Activated naive CD4-positive, alpha-beta T cell treated with anti-CD3 and anti-CD28 coated beads, Interleukin-2, amount 50 U/mL, for 24 hours (primary cell): ENCODE data around the gene GSK3B.
"Not testable (repeated sequence)": the region's sequence is repeated elsewhere in the genome, so short reads cannot be mapped to it uniquely, and the experiment has no call there.

Experiments used
- H3K27ac Mint-ChIP-seq: one replicate; pipeline ENCODE4 v1.8.0; 2021; ENCODE audit warnings: mild to moderate bottlenecking, mixed read lengths
- H3K27me3 Mint-ChIP-seq: one replicate; pipeline ENCODE4 v1.8.0; 2021; ENCODE audit warnings: mixed read lengths
- H3K36me3 Mint-ChIP-seq: one replicate; pipeline ENCODE4 v1.8.0; 2021; ENCODE audit warnings: mixed read lengths
- H3K4me1 Mint-ChIP-seq: one replicate; pipeline ENCODE4 v1.8.0; 2021; ENCODE audit warnings: mixed read lengths
- H3K4me3 Mint-ChIP-seq: one replicate; pipeline ENCODE4 v1.8.0; 2021; ENCODE audit warnings: mild to moderate bottlenecking, mixed read lengths
- H3K9me3 Mint-ChIP-seq: one replicate; pipeline ENCODE4 v1.8.0; 2021; ENCODE audit warnings: mixed read lengths

Gene GSK3B

DNA sequence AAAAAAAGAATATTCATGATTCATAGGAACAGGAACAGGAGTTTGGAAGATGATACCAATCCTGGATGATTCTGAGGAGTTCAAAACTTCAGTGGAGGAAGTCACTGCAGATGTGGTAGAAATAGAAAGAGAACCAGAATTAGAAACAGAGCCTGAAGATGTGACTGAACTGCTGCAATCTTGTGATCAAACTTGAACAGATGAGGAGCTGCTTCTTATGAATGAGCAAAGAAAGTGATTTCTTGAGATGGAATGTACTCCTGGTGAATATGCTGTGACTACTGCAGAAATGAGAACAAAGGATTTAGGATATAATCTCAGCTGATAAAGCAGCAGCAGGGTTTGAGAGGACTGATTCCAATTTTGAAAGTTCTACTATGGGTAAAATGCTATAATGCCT, 72.7 kb downstream of the GSK3B start:
- Mint-ChIP-seq H3K27ac (no peak overlapping the region), H3K27me3 (no peaks in the 10 kb centered on the region), H3K36me3 (peaks cover 2% of the 10 kb centered on the region), H3K9me3 (no peaks in the 10 kb centered on the region), H3K4me3 (no peak overlapping the region), H3K4me1 (peaks cover 86% of the 10 kb centered on the region)

DNA sequence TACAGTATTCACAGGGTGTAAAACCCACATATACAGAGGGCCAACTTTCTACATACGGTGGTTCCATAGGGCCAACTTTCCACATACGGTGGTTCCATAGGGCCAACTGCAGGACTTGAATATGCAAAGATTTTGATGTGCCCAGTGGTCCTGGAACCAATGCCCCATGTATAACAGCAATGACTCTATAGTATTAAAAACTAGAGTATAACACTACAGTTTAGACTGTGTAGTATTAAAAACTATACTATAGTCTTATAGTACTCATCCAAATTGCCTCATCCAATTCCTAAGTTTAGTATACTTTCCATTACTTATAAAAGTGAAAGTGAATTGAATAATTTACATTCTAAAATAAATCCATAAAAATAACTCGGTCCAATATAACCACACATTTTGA, 75.9 kb downstream of the GSK3B start:
- Mint-ChIP-seq H3K4me1 (peaks cover 85% of the 10 kb centered on the region), H3K4me3 (no peak overlapping the region), H3K27ac (peak overlapping the region; percentile 59), H3K27me3 (no peaks in the 10 kb centered on the region), H3K9me3 (no peaks in the 10 kb centered on the region), H3K36me3 (peaks cover 6% of the 10 kb centered on the region)

DNA sequence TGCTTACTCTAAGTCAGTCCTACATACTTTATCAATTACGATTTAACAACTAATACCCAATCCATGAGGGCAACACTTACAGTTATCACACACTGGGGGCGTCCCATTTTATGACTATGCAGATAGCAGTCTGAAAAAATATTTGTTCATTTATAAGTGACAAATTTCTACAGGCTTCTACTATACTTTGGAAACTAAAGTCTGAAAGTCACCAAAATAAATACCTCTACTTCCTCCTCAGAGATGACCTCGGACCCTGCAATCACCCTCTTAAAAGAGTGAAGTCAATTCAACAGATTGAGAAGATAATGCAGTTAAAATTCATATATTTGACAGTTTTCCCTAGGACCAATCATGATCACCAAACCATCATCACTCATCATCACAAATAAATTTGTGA, 76.6 kb downstream of the GSK3B start:
- H3K27ac Mint-ChIP-seq = no peak overlapping the region
- H3K4me3 Mint-ChIP-seq = no peak overlapping the region
- H3K27me3 Mint-ChIP-seq = no peaks in the 10 kb centered on the region
- H3K9me3 Mint-ChIP-seq = no peaks in the 10 kb centered on the region
- peaks cover 6% of the 10 kb centered on the region for H3K36me3 Mint-ChIP-seq
- H3K4me1 Mint-ChIP-seq = peaks cover 83% of the 10 kb centered on the region

DNA sequence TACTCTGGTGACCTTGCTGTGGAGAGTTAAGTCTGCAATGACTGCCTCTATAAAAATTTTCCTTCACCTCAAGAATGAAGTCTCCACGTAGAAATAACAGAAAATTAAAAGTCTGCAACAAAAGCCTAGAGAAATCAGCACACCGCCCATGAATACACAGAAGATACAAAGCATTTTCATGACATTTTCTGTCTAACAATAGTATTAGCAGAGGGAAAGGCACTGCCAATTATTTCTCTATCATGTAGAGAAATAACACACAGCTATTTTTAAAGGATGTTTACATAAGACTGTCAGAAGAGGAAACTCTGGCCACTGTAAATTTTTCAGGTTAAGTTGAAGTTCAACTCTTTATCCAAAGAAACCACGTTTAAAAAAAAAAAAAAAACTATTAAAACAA, 80.8 kb downstream of the GSK3B start:
- peaks cover 10% of the 10 kb centered on the region for H3K36me3 Mint-ChIP-seq
- H3K27me3 Mint-ChIP-seq = no peaks in the 10 kb centered on the region
- no peaks in the 10 kb centered on the region for H3K9me3 Mint-ChIP-seq
- no peak overlapping the region for H3K4me3 Mint-ChIP-seq
- H3K4me1 Mint-ChIP-seq = peaks cover 78% of the 10 kb centered on the region
- no peak overlapping the region for H3K27ac Mint-ChIP-seq

DNA sequence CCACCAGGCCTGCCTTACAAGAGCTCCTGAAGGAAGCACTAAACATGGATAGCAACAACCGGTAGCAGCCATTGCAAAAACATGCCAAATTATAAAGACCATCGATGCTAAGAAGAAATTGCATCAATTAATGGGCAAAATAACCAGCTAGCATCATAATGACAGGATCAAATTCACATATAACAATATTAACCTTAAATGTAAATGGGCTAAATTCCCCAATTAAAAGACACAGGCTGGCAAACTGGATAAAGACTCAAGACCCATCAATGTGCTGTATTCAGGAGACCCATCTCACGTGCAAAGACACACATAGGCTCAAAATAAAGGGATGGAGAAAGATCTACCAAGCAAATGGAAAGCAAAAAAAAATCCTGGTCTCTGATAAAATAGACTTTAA, 88.5 kb downstream of the GSK3B start:
- Mint-ChIP-seq H3K36me3 (peaks cover 27% of the 10 kb centered on the region), H3K4me1 (peaks cover 75% of the 10 kb centered on the region)
- not testable (repeated sequence) for H3K27me3 Mint-ChIP-seq, H3K4me3 Mint-ChIP-seq, H3K9me3 Mint-ChIP-seq, H3K27ac Mint-ChIP-seq

DNA sequence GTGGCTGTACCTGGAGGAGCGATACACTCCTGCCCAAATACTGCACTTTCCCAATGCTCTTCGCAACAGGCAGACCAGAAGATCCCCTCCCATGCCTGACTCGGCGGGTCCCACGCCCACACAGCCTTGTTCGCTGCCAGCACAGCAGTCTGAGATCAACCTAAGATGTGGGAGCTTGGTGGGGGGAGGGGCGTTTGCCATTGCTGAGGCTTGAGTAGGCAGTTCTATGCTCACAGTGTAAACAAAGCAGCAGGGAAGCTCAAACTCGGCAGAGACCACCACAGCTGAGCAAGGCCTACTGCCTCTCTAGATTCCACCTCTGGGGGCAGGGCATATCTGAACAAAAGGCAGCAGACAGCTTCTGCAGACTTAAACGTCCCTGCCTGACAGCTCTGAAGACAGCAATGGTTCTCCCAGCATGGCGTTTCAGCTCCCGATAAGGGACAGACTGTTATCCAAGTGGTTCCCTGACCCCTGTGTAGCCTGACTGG, 90.2 kb downstream of the GSK3B start:
- H3K27ac Mint-ChIP-seq, H3K4me3 Mint-ChIP-seq, H3K27me3 Mint-ChIP-seq: not testable (repeated sequence)
- Mint-ChIP-seq H3K9me3 (peaks cover 17% of the 10 kb centered on the region), H3K36me3 (peaks cover 42% of the 10 kb centered on the region), H3K4me1 (peaks cover 81% of the 10 kb centered on the region)

DNA sequence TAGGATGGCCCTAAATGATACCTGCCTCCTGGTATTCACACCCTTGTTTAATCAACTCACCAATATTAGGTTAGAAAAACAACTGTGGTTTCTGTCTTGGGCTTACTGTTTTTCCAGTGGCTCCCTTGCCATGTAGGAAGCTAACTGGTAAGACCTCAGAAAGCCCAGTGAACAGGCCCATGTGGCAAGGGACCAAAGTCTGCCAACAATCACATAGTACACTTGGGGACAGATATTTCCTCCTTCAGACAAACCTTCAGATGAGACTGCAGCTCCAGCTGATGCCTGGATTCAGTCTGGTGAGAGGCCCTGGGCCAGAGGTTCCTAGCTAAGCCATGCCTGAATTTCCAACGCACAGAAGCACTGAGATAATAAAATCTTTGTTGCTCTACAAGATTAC, 96.1 kb downstream of the GSK3B start:
- Mint-ChIP-seq H3K36me3 (peaks cover 44% of the 10 kb centered on the region), H3K9me3 (peaks cover 22% of the 10 kb centered on the region), H3K27me3 (no peaks in the 10 kb centered on the region), H3K4me3 (no peak overlapping the region), H3K4me1 (peaks cover 68% of the 10 kb centered on the region), H3K27ac (no peak overlapping the region)

DNA sequence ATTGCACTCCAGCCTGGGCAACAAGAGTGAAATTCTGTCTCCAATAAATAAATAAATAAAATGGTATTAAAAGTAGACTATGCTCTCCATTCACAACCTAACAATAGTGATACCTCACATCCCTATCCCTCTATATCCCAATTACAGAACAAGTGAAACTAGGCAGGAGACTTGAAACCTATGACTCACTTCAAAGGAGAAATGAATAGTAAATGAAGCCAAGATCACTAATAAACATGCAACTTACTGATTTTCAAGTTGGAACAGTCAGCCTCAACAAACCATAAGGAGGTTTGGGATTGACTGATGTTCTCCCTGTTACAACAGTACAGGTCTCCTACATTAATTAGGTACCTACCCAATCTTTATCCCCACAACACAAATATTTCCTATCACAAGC, 103.4 kb downstream of the GSK3B start:
- Mint-ChIP-seq H3K36me3 (peaks cover 23% of the 10 kb centered on the region), H3K27ac (no peak overlapping the region), H3K4me3 (no peak overlapping the region), H3K4me1 (peaks cover 47% of the 10 kb centered on the region), H3K27me3 (no peaks in the 10 kb centered on the region), H3K9me3 (no peaks in the 10 kb centered on the region)

DNA sequence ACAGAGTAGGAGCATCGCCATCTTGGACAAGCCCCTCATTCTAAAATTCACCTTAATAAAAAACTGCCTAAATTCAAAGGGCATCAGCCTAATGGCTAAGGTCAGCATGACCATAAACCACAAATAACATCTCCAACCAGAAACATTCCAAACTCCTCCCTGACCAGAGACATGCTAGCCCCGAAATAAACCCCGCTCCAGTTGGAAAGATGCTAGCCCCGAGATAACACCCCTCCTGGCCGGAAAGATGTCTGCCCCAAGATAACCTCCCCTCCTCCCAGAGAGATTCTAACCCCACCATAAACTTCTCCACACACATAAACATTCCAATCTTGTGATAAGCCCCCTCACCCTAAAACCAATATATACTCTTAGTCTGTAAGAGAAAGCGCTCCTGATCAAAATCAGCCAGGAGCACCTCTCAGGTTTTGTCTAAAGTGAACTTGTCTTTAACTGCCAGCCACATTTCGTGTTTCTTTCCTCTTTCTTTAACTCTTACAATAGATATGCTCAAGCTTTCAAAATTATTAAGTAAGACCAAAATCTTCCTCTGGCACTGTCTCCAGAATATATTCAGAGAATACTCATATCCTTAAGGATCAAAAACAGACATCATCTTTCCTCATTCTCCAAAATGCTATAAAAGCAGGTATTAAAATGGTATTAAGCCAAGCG, 104.1 kb downstream of the GSK3B start:
- no peaks in the 10 kb centered on the region for H3K27me3 Mint-ChIP-seq
- H3K4me1 Mint-ChIP-seq = peaks cover 47% of the 10 kb centered on the region
- H3K36me3 Mint-ChIP-seq = peaks cover 28% of the 10 kb centered on the region
- H3K27ac Mint-ChIP-seq = no peak overlapping the region
- no peaks in the 10 kb centered on the region for H3K9me3 Mint-ChIP-seq
- no peak overlapping the region for H3K4me3 Mint-ChIP-seq

DNA sequence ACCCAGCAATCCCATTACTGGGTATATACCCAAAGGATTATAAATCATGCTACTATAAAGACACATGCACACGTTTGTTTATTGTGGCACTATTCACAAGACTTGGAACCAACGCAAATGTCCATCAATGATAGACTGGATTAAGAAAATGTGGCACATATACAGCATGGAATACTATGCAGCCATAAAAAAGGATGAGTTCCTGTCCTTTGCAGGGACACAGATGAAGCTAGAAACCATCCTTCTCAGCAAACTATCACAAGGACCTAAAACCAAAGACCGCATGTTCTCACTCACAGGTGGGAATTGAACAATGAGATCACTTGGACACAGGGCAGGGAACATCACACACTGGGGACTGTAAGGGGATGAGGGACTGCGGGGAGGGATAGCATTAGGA, 107.4 kb downstream of the GSK3B start:
- not testable (repeated sequence) for H3K4me3 Mint-ChIP-seq, H3K27ac Mint-ChIP-seq, H3K9me3 Mint-ChIP-seq, H3K27me3 Mint-ChIP-seq
- peaks cover 41% of the 10 kb centered on the region for H3K4me1 Mint-ChIP-seq
- peaks cover 47% of the 10 kb centered on the region for H3K36me3 Mint-ChIP-seq

DNA sequence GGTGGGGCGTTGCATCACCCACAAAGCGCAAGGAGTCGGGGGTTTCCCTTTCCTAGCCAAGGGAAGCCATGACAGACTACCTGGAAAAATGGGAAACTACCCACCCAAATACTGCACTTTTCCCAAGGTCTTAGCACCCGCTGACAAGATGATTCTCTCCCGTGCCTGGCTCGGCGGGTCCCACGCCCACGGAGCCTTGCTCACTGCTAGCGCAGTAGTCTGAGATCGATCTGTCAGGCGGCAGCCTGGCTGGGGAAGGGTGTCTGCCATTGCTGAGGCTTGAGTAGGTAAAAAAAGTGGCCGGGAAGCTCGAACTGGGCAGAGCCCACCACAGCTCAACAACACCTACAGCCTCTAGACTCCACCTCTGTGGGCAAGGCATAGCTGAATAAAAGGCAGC, 112.9 kb downstream of the GSK3B start:
- peaks cover 51% of the 10 kb centered on the region for H3K4me1 Mint-ChIP-seq
- H3K36me3 Mint-ChIP-seq = peaks cover 62% of the 10 kb centered on the region
- no peak overlapping the region for H3K27ac Mint-ChIP-seq
- no peaks in the 10 kb centered on the region for H3K27me3 Mint-ChIP-seq
- H3K9me3 Mint-ChIP-seq = peaks cover 16% of the 10 kb centered on the region
- no peak overlapping the region for H3K4me3 Mint-ChIP-seq

DNA sequence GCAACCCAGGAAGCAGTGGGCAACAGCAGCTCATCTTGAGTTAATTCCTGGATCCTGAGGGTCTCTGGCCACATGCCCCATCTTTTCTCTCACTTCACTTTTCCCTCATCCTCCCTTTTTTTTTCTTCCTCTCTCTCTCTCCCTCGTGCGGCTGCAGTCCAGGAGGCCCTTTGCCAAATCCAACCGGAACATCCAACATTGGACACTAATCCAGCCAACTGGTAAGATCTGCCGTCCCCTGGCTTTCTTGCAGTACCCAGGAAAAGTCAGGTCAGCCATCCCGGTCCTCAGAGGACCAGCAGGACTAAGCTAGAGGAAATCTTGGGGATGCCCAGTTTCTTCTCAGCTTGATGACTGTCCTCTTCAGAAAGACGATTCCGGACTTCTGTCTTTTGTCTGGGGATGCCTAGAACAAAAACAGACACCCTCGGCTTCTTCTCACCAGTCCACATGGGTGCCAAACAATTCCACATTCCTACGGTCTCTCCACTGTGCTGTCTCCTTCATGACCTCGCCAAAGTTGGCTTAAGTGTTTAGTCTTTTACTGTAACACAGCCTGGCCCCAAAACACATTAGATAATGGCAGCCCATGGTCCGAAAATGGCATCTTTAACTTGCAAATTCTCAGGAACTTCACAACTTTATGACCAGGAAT, 115.6 kb downstream of the GSK3B start:
- Mint-ChIP-seq H3K27me3 (no peaks in the 10 kb centered on the region), H3K4me1 (peaks cover 54% of the 10 kb centered on the region), H3K9me3 (peaks cover 19% of the 10 kb centered on the region), H3K4me3 (no peak overlapping the region), H3K27ac (peak overlapping the region; percentile 61), H3K36me3 (peaks cover 45% of the 10 kb centered on the region)

DNA sequence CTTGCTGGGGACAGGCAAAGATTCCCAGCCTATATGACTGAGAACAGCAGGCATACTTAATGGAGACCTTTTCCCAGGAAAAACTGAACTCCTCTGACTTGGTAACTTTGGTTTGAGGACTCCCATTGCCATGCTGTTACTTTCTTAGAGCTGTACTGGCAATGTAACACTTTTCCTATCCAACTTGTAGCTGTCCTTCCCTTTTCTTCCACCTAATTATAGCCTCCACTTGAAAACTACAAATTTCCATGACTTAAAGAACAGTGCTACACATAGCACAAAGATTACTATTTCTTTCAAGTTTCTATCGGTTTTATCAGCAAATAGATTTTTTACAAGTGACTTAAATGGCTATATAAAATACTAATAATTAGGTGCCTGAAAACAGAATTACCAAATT, 116.9 kb downstream of the GSK3B start:
- peaks cover 20% of the 10 kb centered on the region for H3K9me3 Mint-ChIP-seq
- H3K27me3 Mint-ChIP-seq = no peaks in the 10 kb centered on the region
- peaks cover 38% of the 10 kb centered on the region for H3K36me3 Mint-ChIP-seq
- H3K27ac Mint-ChIP-seq = no peak overlapping the region
- H3K4me1 Mint-ChIP-seq = peaks cover 47% of the 10 kb centered on the region
- no peak overlapping the region for H3K4me3 Mint-ChIP-seq

DNA sequence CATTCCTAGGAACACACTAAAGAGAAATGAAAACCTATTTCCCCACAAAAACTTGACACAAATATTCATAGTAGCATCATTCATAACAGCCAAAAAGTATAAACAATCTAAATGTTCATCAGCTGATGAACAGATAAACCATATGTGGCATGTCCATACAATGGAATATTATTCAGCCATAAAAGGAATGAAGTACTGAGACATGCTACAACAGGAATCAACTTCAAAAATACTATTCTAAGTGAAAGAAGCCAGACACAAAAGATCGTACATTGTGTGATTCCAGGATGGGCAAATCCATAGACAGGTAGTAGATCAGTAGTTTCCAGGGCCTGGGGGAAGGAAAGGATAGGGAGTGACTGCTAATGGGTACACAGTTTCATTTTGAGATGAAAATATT, 118.0 kb downstream of the GSK3B start:
- H3K4me1 Mint-ChIP-seq = peaks cover 51% of the 10 kb centered on the region

DNA sequence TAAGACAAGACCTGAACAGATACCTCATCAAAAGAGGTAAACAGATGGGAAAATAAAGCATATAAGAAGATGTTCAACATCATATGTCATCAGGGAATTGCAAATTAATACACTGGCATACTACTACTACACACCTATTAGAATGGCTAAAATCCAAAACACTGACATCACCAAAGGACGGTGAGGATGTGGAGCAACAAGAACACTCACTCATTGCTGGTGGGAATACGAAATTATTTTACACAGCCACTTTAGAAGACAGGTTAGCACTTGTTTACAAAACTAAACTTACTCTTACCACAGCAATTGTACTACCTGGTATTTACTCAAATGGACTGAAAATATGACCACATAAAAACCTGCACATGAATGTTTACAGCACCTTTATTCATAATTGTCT, 119.6 kb downstream of the GSK3B start:
- Mint-ChIP-seq H3K27me3 (no peaks in the 10 kb centered on the region), H3K4me1 (peaks cover 52% of the 10 kb centered on the region), H3K4me3 (no peak overlapping the region), H3K9me3 (peaks cover 19% of the 10 kb centered on the region), H3K36me3 (peaks cover 35% of the 10 kb centered on the region), H3K27ac (no peak overlapping the region)

More for the DNA sequence above, 118.0 kb downstream of the GSK3B start:
- H3K27ac Mint-ChIP-seq = no peak overlapping the region
- peaks cover 19% of the 10 kb centered on the region for H3K9me3 Mint-ChIP-seq
- no peak overlapping the region for H3K4me3 Mint-ChIP-seq
- H3K36me3 Mint-ChIP-seq = peaks cover 37% of the 10 kb centered on the region
- no peaks in the 10 kb centered on the region for H3K27me3 Mint-ChIP-seq

DNA sequence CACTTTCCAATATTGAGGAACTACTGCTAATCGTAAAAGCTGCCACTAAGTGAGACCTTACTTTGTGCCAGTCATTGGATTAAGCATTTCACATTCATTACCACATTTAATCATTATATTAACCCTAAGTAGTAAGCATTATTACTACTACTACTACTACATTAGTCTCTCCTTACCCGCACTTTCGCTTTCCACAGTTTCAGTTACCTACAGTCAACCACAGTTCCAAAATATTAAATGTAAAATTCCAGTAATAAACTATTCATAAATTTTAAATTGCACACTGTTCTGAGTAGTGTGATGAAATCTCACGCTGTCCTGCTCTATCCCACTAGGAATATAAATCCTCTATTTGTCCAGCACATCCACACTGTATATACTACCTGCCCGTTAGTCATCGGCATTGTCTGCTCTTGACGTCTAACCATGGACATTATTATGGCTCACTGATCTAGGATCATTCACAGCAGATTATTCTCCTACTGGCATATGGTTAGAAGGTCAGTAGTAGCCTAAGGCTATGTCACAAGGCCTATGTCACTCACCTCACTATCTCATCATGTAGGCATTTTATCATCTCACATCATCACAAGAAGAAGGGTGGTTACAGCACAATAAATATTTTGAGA, 121.1 kb downstream of the GSK3B start:
- peaks cover 13% of the 10 kb centered on the region for H3K9me3 Mint-ChIP-seq
- H3K4me3 Mint-ChIP-seq = no peak overlapping the region
- H3K27ac Mint-ChIP-seq = no peak overlapping the region
- peaks cover 51% of the 10 kb centered on the region for H3K4me1 Mint-ChIP-seq
- H3K36me3 Mint-ChIP-seq = peaks cover 20% of the 10 kb centered on the region
- H3K27me3 Mint-ChIP-seq = no peaks in the 10 kb centered on the region
